MG63 (cell line): ENCODE measurements around the gene ST14. TPM values are rescaled to one million over a fixed set of nuclear protein-coding genes. Genes with fewer than 3 reads are reported as not detected.

ENCODE experiments used
- DNase-seq: peaks from one replicate; pipeline ENCODE4 v3.0.0-alpha.2; 2020
- H3K27me3 ChIP-seq: fragments of 250-450 bp; sonication (Bioruptor Pico); 2 replicates; pipeline ENCODE4 v1.5.1; 2020; ENCODE audit warnings: mild to moderate bottlenecking, moderate library complexity
- H3K36me3 ChIP-seq: fragments of 250-450 bp; sonication (Bioruptor Pico); 2 replicates; pipeline ENCODE4 v1.5.1; 2020; ENCODE audit warnings: mild to moderate bottlenecking, moderate library complexity
- H3K4me3 ChIP-seq: fragments of 250-450 bp; sonication (Bioruptor Pico); 2 replicates; pipeline ENCODE4 v1.5.1; 2020; ENCODE audit warnings: mild to moderate bottlenecking, moderate library complexity
- H3K9me3 ChIP-seq: fragments of 250-450 bp; sonication (Bioruptor Pico); 2 replicates; pipeline ENCODE4 v1.5.1; 2020; ENCODE audit warnings: mild to moderate bottlenecking, moderate library complexity
- total RNA-seq: library from RNA; depleted of rRNA; stranded (reverse); fragments of >200 nt; shearing (Covaris generic); gene quantifications from 2 replicates; pipeline ENCODE4 v1.2.3, GENCODE V29; 2014; ENCODE audit warnings: low replicate concordance; rRNA removed

Gene ST14
- not detected in 2 replicates for total RNA-seq

GRCh38 chr11:130159657-130160497 is at the start of gene ST14:
Gene ST14, plus strand, starts transcription at chr11:130159782. Its CDS starts 198 bp downstream, at chr11:130159980.
- Histone ChIP-seq H3K27me3 (no peaks in the 10 kb centered on the region), H3K4me3 (no peak within 1 kb of the TSS), H3K36me3 (no peaks in the 10 kb centered on the region), H3K9me3 (no peaks in the 10 kb centered on the region)
- DNase-seq, result no peak

- peaks cover 54% of the 10 kb centered on the region for H3K36me3 ChIP-seq
- H3K4me3 ChIP-seq, result no peak overlapping the region
- no peak for DNase-seq
- H3K9me3 ChIP-seq, result no peaks in the 10 kb centered on the region
- no peaks in the 10 kb centered on the region for H3K27me3 ChIP-seq
Measured at GRCh38 chr11:130110339-130111108, 49.1 kb upstream of the ST14 start.

- no peak for DNase-seq
- no peak overlapping the region for H3K4me3 ChIP-seq
- H3K9me3 ChIP-seq, result no peaks in the 10 kb centered on the region
- peaks cover 56% of the 10 kb centered on the region for H3K36me3 ChIP-seq
- no peaks in the 10 kb centered on the region for H3K27me3 ChIP-seq
Measured at GRCh38 chr11:130112071-130112830, 47.3 kb upstream of the ST14 start.

GRCh38 chr11:130114281-130114680 is 45.3 kb upstream of the ST14 start:
- Histone ChIP-seq H3K36me3 (peaks cover 54% of the 10 kb centered on the region), H3K4me3 (no peak overlapping the region), H3K9me3 (no peaks in the 10 kb centered on the region), H3K27me3 (no peaks in the 10 kb centered on the region)
- no peak for DNase-seq

GRCh38 chr11:130114726-130115125 is 44.9 kb upstream of the ST14 start:
- H3K9me3 ChIP-seq, result no peaks in the 10 kb centered on the region
- no peaks in the 10 kb centered on the region for H3K27me3 ChIP-seq
- DNase-seq, result no peak
- H3K36me3 ChIP-seq, result peaks cover 53% of the 10 kb centered on the region
- H3K4me3 ChIP-seq, result no peak overlapping the region

DNA sequence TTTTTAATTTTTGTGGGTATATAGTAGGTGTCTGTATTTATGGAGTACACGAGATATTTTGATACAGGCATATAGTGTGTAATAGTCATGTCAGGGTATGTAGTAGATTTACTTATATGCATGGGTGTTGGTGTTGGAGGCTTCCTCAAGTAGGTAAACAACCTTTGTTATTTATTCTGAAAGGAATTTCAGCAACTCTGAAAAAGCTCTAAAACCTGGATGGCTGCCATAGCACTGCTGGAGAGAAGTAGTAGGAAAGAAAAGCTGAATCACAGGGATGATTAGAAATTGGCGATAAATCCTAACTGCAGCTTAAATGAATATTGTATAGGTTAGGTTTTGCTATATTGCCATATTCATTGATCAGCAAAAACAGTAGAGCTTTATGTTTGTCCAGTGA is 44.4 kb upstream of the ST14 start:
- no peaks in the 10 kb centered on the region for H3K27me3 ChIP-seq
- H3K36me3 ChIP-seq, result peaks cover 53% of the 10 kb centered on the region
- H3K9me3 ChIP-seq, result no peaks in the 10 kb centered on the region
- no peak overlapping the region for H3K4me3 ChIP-seq
- DNase-seq, result peak; percentile 52

GRCh38 chr11:130118165-130118564 is 41.4 kb upstream of the ST14 start:
- DNase-seq, result no peak
- no peaks in the 10 kb centered on the region for H3K9me3 ChIP-seq
- peaks cover 64% of the 10 kb centered on the region for H3K36me3 ChIP-seq
- no peaks in the 10 kb centered on the region for H3K27me3 ChIP-seq
- H3K4me3 ChIP-seq, result no peak overlapping the region

- Histone ChIP-seq H3K9me3 (no peaks in the 10 kb centered on the region), H3K27me3 (no peaks in the 10 kb centered on the region), H3K36me3 (peaks cover 69% of the 10 kb centered on the region), H3K4me3 (no peak overlapping the region)
- no peak for DNase-seq
Measured at GRCh38 chr11:130118636-130119387, 40.8 kb upstream of the ST14 start.

- Histone ChIP-seq H3K27me3 (no peaks in the 10 kb centered on the region), H3K36me3 (peaks cover 78% of the 10 kb centered on the region), H3K9me3 (no peaks in the 10 kb centered on the region), H3K4me3 (no peak overlapping the region)
- DNase-seq, result no peak
Measured at GRCh38 chr11:130120045-130120444, 39.5 kb upstream of the ST14 start.

DNA sequence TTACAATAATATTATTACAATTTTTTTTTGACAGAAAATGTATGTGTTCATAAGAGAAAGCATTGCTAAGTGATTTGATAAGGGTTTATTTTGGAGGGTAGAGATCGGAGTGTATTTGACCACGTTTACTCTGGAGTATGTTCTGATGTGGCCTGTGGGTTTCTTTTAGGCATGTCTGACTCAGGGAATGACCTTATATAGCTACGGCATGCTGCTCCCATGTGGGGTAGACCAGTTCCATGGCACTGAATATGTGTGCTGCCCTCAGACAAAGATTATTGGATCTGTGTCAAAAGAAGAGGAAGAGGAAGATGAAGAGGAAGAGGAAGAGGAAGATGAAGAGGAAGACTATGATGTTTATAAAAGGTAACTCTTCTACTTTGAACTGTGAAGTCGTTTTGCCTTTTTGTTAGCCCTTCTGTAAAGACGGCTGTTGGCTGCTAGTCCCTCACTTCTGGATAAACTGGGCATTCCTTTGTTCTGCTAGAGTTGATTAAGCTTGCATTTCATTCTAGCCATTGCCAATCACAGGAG is 38.1 kb upstream of the ST14 start:
- Histone ChIP-seq H3K4me3 (no peak overlapping the region), H3K27me3 (no peaks in the 10 kb centered on the region), H3K36me3 (peaks cover 80% of the 10 kb centered on the region), H3K9me3 (no peaks in the 10 kb centered on the region)
- DNase-seq, result no peak

- Histone ChIP-seq H3K9me3 (no peaks in the 10 kb centered on the region), H3K4me3 (no peak overlapping the region), H3K27me3 (no peaks in the 10 kb centered on the region), H3K36me3 (peaks cover 81% of the 10 kb centered on the region)
- DNase-seq, result no peak
Measured at GRCh38 chr11:130122141-130122575, 37.4 kb upstream of the ST14 start.

- no peak for DNase-seq
- H3K36me3 ChIP-seq, result peaks cover 84% of the 10 kb centered on the region
- H3K9me3 ChIP-seq, result no peaks in the 10 kb centered on the region
- H3K27me3 ChIP-seq, result no peaks in the 10 kb centered on the region
- H3K4me3 ChIP-seq, result no peak overlapping the region
Measured at GRCh38 chr11:130123414-130124040, 36.1 kb upstream of the ST14 start.

- Histone ChIP-seq H3K9me3 (no peaks in the 10 kb centered on the region), H3K27me3 (no peaks in the 10 kb centered on the region), H3K36me3 (peaks cover 86% of the 10 kb centered on the region), H3K4me3 (no peak overlapping the region)
- peak; percentile 80 for DNase-seq
Measured at GRCh38 chr11:130124096-130124495, 35.5 kb upstream of the ST14 start.

DNA sequence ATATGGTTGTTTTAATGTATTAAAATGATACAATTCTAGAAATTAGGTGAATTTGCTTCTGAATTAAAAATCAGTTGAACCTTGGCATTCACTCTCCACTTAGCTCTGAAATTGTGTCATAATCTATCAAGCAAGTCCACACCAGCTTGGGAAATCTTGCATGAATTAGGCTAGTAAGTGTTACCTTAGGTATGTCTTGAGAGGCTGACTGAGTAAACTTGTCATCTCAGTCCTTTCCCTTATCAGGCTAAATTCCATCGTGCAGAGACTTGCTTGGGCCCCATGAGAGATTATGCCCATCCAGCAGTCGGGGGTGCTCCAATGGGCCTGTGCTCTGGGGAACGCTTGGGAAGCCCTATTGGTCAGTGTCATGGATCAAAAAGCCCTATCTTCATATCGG is 33.9 kb upstream of the ST14 start:
- no peak for DNase-seq
- H3K4me3 ChIP-seq, result no peak overlapping the region
- H3K36me3 ChIP-seq, result peaks cover 91% of the 10 kb centered on the region
- H3K9me3 ChIP-seq, result no peaks in the 10 kb centered on the region
- no peaks in the 10 kb centered on the region for H3K27me3 ChIP-seq

DNA sequence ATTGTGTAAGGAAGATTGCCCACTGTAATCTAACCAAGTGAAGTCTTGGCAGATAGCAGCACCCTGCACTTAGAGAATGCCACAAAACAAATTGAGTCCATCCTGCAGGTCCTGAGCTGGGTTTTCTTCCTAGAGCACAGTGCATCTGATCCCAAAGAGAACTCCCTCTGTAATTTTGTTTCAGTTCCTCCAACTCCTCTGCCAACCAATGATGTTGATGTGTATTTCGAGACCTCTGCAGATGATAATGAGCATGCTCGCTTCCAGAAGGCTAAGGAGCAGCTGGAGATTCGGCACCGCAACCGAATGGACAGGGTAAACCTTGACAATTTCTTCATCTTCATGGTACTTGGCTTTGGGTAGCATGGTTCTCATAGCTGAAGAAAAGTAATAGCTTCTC is 33.1 kb upstream of the ST14 start:
- Histone ChIP-seq H3K4me3 (no peak overlapping the region), H3K36me3 (peaks cover 92% of the 10 kb centered on the region), H3K27me3 (no peaks in the 10 kb centered on the region), H3K9me3 (no peaks in the 10 kb centered on the region)
- no peak for DNase-seq

DNA sequence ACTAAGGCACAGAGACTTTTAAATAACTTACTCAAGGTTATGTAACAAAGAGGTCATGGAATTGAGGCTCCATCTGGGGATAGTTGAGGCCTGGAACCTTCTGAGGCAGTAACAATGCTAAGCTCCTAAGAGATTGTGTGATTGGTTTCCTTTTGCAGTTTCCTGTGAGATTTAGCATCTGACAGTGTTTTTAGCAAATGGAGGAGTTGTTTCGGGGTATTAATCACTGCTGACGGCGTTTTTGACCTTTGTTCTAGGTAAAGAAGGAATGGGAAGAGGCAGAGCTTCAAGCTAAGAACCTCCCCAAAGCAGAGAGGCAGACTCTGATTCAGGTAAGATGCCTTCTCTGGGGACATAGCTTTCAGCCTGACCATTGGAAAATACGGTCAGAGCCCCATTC is 32.1 kb upstream of the ST14 start:
- Histone ChIP-seq H3K9me3 (no peaks in the 10 kb centered on the region), H3K4me3 (no peak overlapping the region), H3K27me3 (no peaks in the 10 kb centered on the region), H3K36me3 (peaks cover 92% of the 10 kb centered on the region)
- no peak for DNase-seq
